ENCODE data around the gene KIF26B. TPM values are rescaled to one million over a fixed set of nuclear protein-coding genes. Genes with fewer than 3 reads are reported as not detected.

The KIF26B gene
- total RNA-seq, 3 donors from 2014 or later (not counting 1 experiment from before 2014, with no cell fraction given): 0.16 to 0.96 (median 0.18) TPM

DNA sequence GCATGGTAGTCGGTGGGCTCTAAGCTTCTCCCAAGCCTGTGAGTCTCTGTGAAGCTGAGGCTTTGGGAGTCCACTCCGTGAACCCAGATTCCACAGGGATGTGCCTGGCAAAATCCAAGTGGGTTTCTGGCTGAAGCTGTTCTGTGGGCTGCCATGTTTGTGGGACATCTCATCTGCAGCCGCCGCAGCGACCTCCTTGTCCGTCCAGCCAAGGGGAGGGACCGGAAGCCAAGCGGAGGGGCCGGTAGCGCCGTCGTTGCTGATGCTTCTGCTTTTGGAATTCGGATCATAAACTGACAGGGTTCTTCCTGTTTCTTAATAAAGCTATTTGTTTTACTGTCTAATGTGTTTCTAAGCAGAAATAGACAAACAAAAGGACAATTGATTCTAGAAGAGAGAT lies 13.3 kb downstream of the KIF26B start:
- Histone ChIP-seq H3K4me3 (ENCODE audit: low read length) (no peak overlapping the region), H3K27me3 (ENCODE audit: control insufficient read depth, insufficient read depth, low read length) (peaks cover 3% of the 10 kb centered on the region), H3K27ac (ENCODE audit: low read length) (no peak overlapping the region), H3K36me3 (ENCODE audit: control insufficient read depth, insufficient read depth, low read length) (no peaks in the 10 kb centered on the region), H3K4me1 (ENCODE audit: control insufficient read depth, insufficient read depth, low read length) (peaks cover 24% of the 10 kb centered on the region), H3K9me3 (ENCODE audit: control insufficient read depth, insufficient read depth, low read length) (no peaks in the 10 kb centered on the region)
- no peaks in the 10 kb centered on the region for H3K36me3 Mint-ChIP-seq
- no peak overlapping the region for H3K27ac Mint-ChIP-seq
- no peaks in the 10 kb centered on the region for H3K9me3 Mint-ChIP-seq
- 21% methylated on average over 13 of the region's 13 CpGs for WGBS (ENCODE audit: insufficient coverage)
- TF ChIP-seq, protein P1, sequence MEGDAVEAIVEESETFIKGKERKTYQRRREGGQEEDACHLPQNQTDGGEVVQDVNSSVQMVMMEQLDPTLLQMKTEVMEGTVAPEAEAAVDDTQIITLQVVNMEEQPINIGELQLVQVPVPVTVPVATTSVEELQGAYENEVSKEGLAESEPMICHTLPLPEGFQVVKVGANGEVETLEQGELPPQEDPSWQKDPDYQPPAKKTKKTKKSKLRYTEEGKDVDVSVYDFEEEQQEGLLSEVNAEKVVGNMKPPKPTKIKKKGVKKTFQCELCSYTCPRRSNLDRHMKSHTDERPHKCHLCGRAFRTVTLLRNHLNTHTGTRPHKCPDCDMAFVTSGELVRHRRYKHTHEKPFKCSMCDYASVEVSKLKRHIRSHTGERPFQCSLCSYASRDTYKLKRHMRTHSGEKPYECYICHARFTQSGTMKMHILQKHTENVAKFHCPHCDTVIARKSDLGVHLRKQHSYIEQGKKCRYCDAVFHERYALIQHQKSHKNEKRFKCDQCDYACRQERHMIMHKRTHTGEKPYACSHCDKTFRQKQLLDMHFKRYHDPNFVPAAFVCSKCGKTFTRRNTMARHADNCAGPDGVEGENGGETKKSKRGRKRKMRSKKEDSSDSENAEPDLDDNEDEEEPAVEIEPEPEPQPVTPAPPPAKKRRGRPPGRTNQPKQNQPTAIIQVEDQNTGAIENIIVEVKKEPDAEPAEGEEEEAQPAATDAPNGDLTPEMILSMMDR (IDR thresholded peaks at IDR 0.05): no peak
- no peak for ATAC-seq
- DNase-seq: no peak
- peak overlapping the region; percentile 29 for H3K4me3 Mint-ChIP-seq
- H3K4me1 Mint-ChIP-seq: peaks cover 10 to 13% of the 10 kb centered on the region in 2 donors
- peaks cover 29 to 55% of the 10 kb centered on the region in 2 donors for H3K27me3 Mint-ChIP-seq (ENCODE audit: low read depth in 2 of 2)
- intact Hi-C loops (cut with micrococcal nuclease): no loop called here

DNA sequence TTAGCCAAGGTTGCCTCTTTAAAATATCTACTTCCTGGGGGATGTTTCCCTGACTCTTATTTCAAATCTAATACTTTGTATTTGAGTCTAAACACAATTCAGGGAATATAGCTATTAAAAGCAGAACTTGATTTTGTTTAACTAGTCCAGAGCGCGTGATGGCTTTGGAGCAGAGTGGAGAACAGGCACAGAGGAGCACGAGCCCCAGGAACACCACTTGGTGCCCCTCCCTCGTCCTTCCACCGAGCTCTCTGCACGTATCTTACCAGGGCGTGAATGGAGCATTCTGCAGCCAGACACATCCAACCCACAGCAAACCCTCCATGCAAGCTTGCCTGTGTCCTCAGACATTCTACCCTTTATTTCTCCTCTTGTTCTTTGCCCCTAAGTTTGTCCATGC lies 14.1 kb downstream of the KIF26B start:
- peak overlapping the region; percentile 35 for H3K4me3 Mint-ChIP-seq
- H3K27me3 ChIP-seq (ENCODE audit: control insufficient read depth, insufficient read depth, low read length): peaks cover 3% of the 10 kb centered on the region
- H3K36me3 Mint-ChIP-seq: no peaks in the 10 kb centered on the region
- H3K27me3 Mint-ChIP-seq (ENCODE audit: low read depth in 2 of 2): peaks cover 28 to 49% of the 10 kb centered on the region in 2 donors
- no peaks in the 10 kb centered on the region for H3K36me3 ChIP-seq (ENCODE audit: control insufficient read depth, insufficient read depth, low read length)
- DNase-seq (no peak), ATAC-seq (no peak)
- H3K27ac ChIP-seq (ENCODE audit: low read length): no peak overlapping the region
- H3K9me3 Mint-ChIP-seq: no peaks in the 10 kb centered on the region
- H3K9me3 ChIP-seq (ENCODE audit: control insufficient read depth, insufficient read depth, low read length): no peaks in the 10 kb centered on the region
- intact Hi-C loops (cut with micrococcal nuclease): no loop called here
- peaks cover 10 to 13% of the 10 kb centered on the region in 2 donors for H3K4me1 Mint-ChIP-seq
- H3K4me3 ChIP-seq (ENCODE audit: low read length): no peak overlapping the region
- 69% methylated on average over 7 of the region's 7 CpGs for WGBS (ENCODE audit: insufficient coverage)
- H3K4me1 ChIP-seq (ENCODE audit: control insufficient read depth, insufficient read depth, low read length): peaks cover 24% of the 10 kb centered on the region
- no peak overlapping the region for H3K27ac Mint-ChIP-seq
- TF ChIP-seq, protein P1 (IDR thresholded peaks at IDR 0.05): no peak

DNA sequence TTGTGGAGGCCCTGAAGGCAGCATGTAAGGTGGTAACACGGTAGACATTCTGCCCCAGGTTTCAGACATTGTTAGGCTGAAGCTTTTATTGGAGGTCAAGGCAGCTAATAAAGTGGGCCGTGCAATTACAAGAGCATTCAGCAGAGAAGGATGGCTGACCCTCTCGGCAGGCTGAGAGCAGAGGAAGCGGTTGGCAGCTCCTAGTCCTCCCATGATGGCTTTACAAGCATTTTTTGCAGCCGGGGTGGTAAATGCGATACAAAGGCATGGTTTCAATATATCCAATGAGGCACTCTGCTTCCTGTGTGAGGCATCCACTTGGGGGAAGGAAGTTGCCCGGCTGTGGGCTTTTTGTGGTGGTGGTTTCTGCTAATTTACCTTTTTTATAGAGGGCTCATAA lies 14.6 kb downstream of the KIF26B start:
- H3K36me3 ChIP-seq (ENCODE audit: control insufficient read depth, insufficient read depth, low read length): no peaks in the 10 kb centered on the region
- H3K27ac Mint-ChIP-seq: no peak overlapping the region
- H3K27ac ChIP-seq (ENCODE audit: low read length): no peak overlapping the region
- ATAC-seq (no peak), DNase-seq (no peak)
- WGBS (ENCODE audit: insufficient coverage): 16% methylated on average over 7 of the region's 7 CpGs
- H3K4me3 ChIP-seq (ENCODE audit: low read length): no peak overlapping the region
- no peaks in the 10 kb centered on the region for H3K36me3 Mint-ChIP-seq
- intact Hi-C loops (cut with micrococcal nuclease): no loop called here
- H3K27me3 Mint-ChIP-seq (ENCODE audit: low read depth in 2 of 2): peaks cover 27 to 45% of the 10 kb centered on the region in 2 donors
- H3K4me3 Mint-ChIP-seq: no peak overlapping the region
- peaks cover 3% of the 10 kb centered on the region for H3K27me3 ChIP-seq (ENCODE audit: control insufficient read depth, insufficient read depth, low read length)
- H3K9me3 ChIP-seq (ENCODE audit: control insufficient read depth, insufficient read depth, low read length): no peaks in the 10 kb centered on the region
- H3K9me3 Mint-ChIP-seq: no peaks in the 10 kb centered on the region
- TF ChIP-seq, protein P1 (IDR thresholded peaks at IDR 0.05): no peak
- peaks cover 24% of the 10 kb centered on the region for H3K4me1 ChIP-seq (ENCODE audit: control insufficient read depth, insufficient read depth, low read length)
- H3K4me1 Mint-ChIP-seq: peaks cover 10 to 13% of the 10 kb centered on the region in 2 donors

DNA sequence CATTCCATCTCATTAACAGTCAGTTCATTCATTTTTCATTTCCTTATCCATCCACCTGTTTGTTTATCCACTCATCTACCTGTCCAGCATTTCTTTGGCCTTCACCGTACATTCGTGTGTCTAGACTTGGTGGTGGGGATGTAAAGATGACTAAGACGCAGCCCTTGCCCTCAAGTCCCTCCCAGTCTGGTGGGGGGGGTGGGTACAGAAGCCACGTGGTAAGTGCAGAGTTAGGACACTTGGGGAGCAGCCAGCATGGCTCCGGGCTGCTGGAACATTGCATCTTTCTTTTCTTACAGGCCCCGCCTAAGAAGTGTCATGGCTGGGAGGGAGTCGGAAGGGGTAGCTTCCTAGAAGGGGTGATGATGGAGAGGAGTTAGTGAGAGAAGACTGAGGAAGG lies 17.2 kb downstream of the KIF26B start:
- WGBS (ENCODE audit: insufficient coverage): 66% methylated on average over 5 of the region's 7 CpGs
- intact Hi-C loops (cut with micrococcal nuclease): no loop called here
- Mint-ChIP-seq H3K27ac (no peak overlapping the region), H3K4me3 (no peak overlapping the region), H3K36me3 (no peaks in the 10 kb centered on the region), H3K27me3 (ENCODE audit: low read depth in 2 of 2) (peaks cover 7 to 20% of the 10 kb centered on the region in 2 donors), H3K4me1 (peaks cover 4 to 13% of the 10 kb centered on the region in 2 donors), H3K9me3 (no peaks in the 10 kb centered on the region)
- no peaks in the 10 kb centered on the region for H3K36me3 ChIP-seq (ENCODE audit: control insufficient read depth, insufficient read depth, low read length)
- ATAC-seq (no peak), DNase-seq (no peak)
- TF ChIP-seq, protein P1 (IDR thresholded peaks at IDR 0.05): no peak
- no peak overlapping the region for H3K4me3 ChIP-seq (ENCODE audit: low read length)
- H3K4me1 ChIP-seq (ENCODE audit: control insufficient read depth, insufficient read depth, low read length): peaks cover 20% of the 10 kb centered on the region
- H3K27me3 ChIP-seq (ENCODE audit: control insufficient read depth, insufficient read depth, low read length): peaks cover 3% of the 10 kb centered on the region
- no peaks in the 10 kb centered on the region for H3K9me3 ChIP-seq (ENCODE audit: control insufficient read depth, insufficient read depth, low read length)
- H3K27ac ChIP-seq (ENCODE audit: low read length): no peak overlapping the region
